ENCODE results near the gene MGAT2.
"Not testable (repeated sequence)": the region's sequence is repeated elsewhere in the genome, so short reads cannot be mapped to it uniquely, and the experiment has no call there.

Gene MGAT2

DNA sequence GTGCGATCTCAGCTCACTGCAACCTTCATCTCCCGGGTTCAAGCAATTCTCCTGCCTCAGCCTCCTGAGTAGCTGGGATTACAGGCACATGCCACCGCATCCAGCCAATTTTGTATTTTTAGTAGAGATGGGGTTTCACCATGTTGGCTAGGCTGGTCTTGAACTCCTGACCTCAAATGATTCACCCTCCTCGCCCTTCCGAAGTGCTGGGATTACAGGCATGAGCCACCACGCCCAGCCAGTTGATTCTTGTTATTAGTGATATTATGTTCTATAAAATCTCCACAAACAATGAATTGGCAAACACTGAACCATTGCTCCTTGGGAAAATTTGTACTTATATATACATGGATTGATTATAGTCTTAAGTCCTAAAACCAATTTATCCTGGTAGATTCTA is 36.9 kb downstream of the MGAT2 start:
- not testable (repeated sequence) for DNase-seq

DNA sequence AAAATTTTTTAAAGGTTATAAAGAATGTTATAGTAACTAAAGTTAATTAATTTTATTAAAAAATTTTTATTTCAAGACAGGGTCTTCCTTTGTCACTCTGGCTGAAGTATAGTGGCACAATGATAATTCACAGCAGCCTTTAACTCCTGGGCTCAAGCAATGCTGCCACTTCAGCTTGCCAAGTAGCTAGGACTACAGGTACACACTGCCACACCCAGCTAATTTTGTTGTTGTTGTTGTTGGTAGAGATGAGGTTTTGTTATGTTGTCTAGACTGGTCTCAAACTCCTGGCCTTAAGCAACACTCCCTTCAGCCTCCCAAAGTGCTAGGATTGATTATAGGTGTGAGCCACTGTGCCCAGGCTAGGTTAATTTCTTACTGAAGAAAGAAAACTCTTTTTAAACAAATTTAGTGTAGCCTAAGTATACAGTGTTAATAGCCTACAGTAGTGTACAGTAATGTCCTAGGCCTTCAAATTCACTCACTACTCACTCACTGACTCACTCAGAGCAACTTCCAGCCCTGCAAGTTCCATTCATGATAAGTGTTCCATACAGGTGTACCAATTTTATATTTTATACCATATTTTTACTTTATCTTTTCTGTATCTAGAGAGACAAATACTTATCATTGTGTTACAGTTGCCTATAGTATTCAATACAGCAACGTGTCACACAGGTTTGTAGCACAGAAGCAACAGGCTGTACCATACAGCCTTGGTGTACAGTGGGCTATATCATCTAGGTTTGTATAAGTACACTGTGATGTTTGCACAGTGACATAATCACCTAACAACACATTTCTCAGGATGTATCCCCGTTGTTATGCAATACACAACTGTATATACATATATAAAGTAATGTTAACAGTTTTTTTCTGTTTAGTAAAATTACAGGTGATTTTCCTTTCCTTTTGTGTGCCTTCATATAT is 39.2 kb downstream of the MGAT2 start:
- DNase-seq: no peak

DNA sequence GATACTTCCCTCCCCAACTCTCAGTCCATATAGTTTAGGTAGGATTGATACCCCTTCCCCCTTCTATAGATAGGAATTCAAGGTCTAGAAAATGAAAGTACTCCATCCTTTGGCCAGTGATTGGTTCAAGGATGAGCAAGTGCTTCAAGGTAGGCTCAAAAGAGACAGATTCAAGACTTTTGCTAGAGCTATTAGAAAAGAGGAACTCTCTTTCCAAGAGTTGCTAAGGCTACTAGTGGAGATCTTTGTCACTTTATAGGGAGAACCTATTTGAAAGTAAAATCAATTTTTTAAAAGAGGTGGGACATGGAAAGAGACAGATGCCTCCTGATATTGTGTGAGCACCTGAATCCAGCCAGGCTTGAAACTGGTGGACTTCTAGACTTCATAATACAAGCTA is 49.9 kb downstream of the MGAT2 start:
- DNase-seq: no peak

All from bone marrow (tissue), 2 donors.